ENCODE data around the gene PRUNE2. TPM values are rescaled to one million over a fixed set of nuclear protein-coding genes. Genes with fewer than 3 reads are reported as not detected.

The PRUNE2 gene
- total and polyA plus RNA-seq, 4 donors: 1.3 to 4.5 (median 1.6) TPM

- H3K27ac ChIP-seq (ENCODE audit: low read depth in 1 of 2, low read length in 2 of 2): no peak overlapping the region
- WGBS: 74% methylated on average over 1 of the region's 1 CpG
These were observed 251.9 kb downstream of the PRUNE2 start for GRCh38 chr9:76654051-76654461.

More at GRCh38 chr9:76654051-76654461, 251.9 kb downstream of the PRUNE2 start:
- Histone ChIP-seq H3K27me3 (ENCODE audit: control insufficient read depth in 4 of 4, insufficient read depth in 4 of 4, low read length in 3 of 4) (no peaks in the 10 kb centered on the region), H3K9me3 (ENCODE audit: control insufficient read depth in 4 of 4, low read length in 3 of 4) (no peaks in the 10 kb centered on the region), H3K9ac (ENCODE audit: low read depth in 1 of 2, low read length in 2 of 2) (no peak overlapping the region), H3K4me3 (ENCODE audit: low read depth in 1 of 3, low read length in 3 of 3) (no peak overlapping the region), H3K36me3 (ENCODE audit: control insufficient read depth in 4 of 4, insufficient read depth in 3 of 4, low read depth in 1 of 4, low read length in 3 of 4) (no peaks in the 10 kb centered on the region), H3K4me1 (ENCODE audit: control insufficient read depth in 4 of 4, insufficient read depth in 4 of 4, low read length in 3 of 4) (no peaks in the 10 kb centered on the region)
- no peak for TF ChIP-seq FOXA1 (IDR thresholded peaks at IDR 0.05)
- TF ChIP-seq HNF4A (conservative IDR thresholded peaks at IDR 0.05): no peak
- TF ChIP-seq SP1 (IDR thresholded peaks at IDR 0.05): no peak
- TF ChIP-seq FOXA2 (IDR thresholded peaks at IDR 0.05): no peak
- no peak for TF ChIP-seq NR2F2 (IDR thresholded peaks at IDR 0.05)
- no peak for TF ChIP-seq REST (IDR thresholded peaks at IDR 0.05)
- TF ChIP-seq HNF4G (IDR thresholded peaks at IDR 0.05): no peak
- no peak for TF ChIP-seq ZBTB33 (IDR thresholded peaks at IDR 0.05)
- no peak for TF ChIP-seq JUND (IDR thresholded peaks at IDR 0.05)
- no peak for TF ChIP-seq RAD21 (IDR thresholded peaks at IDR 0.05)
- TF ChIP-seq MAX (IDR thresholded peaks at IDR 0.05): no peak
- TF ChIP-seq ATF3 (IDR thresholded peaks at IDR 0.05): no peak
- no peak for TF ChIP-seq RXRA (IDR thresholded peaks at IDR 0.05)
- TF ChIP-seq GABPA (IDR thresholded peaks at IDR 0.05 in 1 of 2, conservative IDR thresholded peaks at IDR 0.05 in 1 of 2): no peak
- no peak for TF ChIP-seq CTCF (IDR thresholded peaks at IDR 0.05; ENCODE audit: low read depth, low read length, missing input control)
- DNase-seq (ENCODE audit: low spot score): no peak
